Gastrocnemius medialis (tissue), 4 donors: ENCODE measurements around the gene ALKBH8.

Experiments
- POLR2A ChIP-seq, 2 donors: fragments of 450-650 bp; IDR thresholded peaks; one replicate each; pipeline ENCODE4 v1.6.1; 2017; ENCODE audit warnings: antibody characterized with exemption in 2 of 2, mild to moderate bottlenecking in 2 of 2, moderate library complexity in 2 of 2
- TF ChIP-seq, protein P1 (sequence below), 5 experiments: fragments of 450-650 bp in 3 of 5; fragments of 200-600 bp in 2 of 5; sonication (generic) in 2 of 5; IDR thresholded peaks in 4 of 5; conservative IDR thresholded peaks in 1 of 5; 1 replicate in 4 of 5; 2 replicates in 1 of 5; pipeline ENCODE4 v1.5.1; 2016 to 2019; ENCODE audit warnings: antibody characterized with exemption in 5 of 5, mild to moderate bottlenecking in 3 of 5, moderate library complexity in 3 of 5

DNA sequence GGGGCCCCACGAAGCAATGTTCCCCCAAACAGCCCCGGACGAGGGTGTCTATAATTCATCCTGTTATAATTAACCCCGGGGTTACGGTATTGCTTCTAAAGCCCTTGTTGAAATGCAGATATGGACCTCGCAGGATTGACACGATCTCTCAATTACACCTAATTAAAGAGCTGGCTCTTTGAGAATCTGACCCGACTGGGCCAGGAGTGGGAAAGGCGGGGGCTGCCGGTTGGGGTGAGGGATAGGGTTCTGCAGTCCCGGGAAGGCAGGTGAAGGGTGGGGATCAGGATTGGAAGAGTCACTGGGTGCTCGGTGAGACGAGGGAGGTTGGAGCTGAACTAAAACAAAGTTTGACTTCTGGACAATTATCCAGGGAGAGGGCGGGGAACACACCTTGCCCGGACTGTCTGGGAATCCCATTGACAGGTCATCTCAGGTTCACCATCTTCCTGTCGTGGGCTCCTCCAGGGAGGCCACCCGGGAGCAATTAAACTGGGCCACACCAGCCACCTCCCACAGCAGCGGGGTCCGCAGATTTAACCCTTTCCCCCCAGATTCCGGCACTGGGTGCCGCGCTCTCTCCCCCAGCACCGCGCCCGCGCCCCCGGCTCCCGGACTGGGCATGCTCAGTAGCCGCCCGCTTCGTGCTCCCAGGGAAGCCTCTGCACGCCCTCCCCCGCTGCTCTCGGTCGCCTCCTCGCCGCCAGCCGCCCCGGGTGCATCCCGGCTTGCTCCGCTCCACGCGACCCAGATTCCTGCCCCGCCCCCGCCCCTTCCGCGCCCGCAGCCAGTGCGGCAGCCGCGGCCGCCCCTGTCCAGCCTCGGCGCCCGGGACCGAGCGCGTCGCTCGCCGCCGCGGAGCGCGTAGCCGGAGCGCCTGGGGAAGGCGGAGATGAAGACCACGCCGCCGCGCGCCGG lies 25.2 kb upstream of the ALKBH8 start, which contains the start of gene ELMOD1:
- TF ChIP-seq, protein P1, sequence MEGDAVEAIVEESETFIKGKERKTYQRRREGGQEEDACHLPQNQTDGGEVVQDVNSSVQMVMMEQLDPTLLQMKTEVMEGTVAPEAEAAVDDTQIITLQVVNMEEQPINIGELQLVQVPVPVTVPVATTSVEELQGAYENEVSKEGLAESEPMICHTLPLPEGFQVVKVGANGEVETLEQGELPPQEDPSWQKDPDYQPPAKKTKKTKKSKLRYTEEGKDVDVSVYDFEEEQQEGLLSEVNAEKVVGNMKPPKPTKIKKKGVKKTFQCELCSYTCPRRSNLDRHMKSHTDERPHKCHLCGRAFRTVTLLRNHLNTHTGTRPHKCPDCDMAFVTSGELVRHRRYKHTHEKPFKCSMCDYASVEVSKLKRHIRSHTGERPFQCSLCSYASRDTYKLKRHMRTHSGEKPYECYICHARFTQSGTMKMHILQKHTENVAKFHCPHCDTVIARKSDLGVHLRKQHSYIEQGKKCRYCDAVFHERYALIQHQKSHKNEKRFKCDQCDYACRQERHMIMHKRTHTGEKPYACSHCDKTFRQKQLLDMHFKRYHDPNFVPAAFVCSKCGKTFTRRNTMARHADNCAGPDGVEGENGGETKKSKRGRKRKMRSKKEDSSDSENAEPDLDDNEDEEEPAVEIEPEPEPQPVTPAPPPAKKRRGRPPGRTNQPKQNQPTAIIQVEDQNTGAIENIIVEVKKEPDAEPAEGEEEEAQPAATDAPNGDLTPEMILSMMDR (IDR thresholded peaks at IDR 0.05 in 4 of 5, conservative IDR thresholded peaks at IDR 0.05 in 1 of 5) = peak in 2 of 5 experiments; percentile 21 to 28
- TF ChIP-seq POLR2A (IDR thresholded peaks at IDR 0.05) = no peak
